Fibroblast of upper back skin (primary cell): ENCODE measurements around the gene HNF4A.

Experiments
- DNase-seq: peaks from one replicate; pipeline ENCODE4 v3.0.0-alpha.2; 2013

Gene HNF4A

GRCh38 chr20:44392776-44393607 lies 37.5 kb downstream of the HNF4A start:
- no peak for DNase-seq

- no peak for DNase-seq
Observed at GRCh38 chr20:44393608-44394451, 38.3 kb downstream of the HNF4A start.

GRCh38 chr20:44394452-44394701 lies 38.9 kb downstream of the HNF4A start:
- DNase-seq = no peak

DNA sequence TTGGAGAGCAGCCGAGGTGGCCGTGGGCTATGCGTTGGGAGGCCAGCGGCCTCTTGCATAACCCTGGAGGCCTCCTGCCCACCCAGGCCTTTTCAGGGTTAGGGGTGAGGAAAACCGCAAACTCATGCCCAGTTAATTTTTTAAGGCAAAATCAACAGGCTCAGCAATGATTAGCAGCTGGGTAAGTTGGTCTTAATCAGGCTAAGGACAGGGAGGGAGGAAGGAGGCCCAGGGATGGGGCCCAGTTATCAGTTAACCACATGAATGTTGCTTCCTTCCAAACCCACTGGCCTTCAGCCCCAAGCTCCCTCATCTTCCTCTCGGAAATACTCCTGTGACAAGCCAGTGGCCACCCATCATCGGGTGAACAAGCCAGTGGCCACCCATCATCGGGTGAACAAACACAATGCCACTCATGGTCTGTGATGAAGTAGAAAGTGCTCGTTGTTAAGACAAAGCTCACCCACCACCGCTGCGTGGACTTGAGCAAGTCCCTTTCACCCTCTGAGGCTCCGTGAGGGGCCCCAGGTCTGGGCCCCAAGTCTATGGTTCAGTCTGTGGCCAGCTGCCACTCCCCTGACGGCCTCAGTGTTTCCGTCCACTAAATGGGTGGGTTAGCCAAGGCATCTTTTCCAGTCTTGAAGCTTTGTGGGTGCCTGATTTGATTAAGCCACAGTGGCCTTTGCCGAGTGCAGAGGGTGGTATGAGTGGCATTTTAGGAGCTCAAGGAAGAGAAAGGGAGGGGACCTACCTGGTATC lies 39.4 kb downstream of the HNF4A start:
- DNase-seq = no peak

DNA sequence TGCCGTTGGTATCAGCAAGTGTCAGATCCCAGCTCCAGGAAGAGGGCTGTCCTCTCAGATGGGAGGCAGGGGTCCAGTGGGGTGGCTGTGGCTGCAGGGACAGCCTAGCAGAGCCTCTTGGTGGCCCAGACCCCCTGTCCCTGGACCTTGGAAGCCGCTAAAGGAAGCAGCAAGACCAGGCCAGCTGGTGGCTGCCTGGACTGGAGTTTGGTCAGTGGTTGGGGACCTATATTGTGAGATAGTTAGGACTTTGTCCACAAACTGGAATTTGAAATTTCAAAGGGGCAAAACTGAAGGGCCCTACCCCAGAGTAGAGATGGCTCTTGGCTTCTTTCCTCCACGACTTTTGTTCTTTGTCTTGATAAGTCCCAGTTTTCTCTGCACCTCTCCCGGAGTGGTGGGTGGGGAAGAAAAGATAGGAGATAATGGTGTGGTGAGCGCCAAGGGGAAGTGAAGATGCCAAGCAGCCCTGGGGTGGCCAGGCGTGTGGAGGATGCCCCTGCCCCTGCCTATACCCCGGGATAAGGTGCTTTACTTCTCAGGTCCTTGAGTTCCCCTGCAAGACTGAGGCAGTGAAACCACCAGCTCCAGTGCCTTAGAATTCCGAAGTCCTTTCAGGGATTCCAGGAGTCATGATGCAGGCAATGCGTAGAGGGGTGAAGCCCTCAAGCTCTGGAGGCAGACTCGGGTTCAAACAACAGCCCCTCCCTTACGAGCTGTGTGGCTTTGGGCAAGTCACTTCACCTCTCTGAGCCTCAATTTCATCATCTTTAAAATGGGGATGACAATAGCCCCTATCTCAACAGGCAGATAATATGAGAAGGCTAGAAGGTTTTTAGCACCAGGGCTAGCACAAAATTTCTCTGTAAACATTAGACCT lies 40.2 kb downstream of the HNF4A start:
- no peak for DNase-seq

GRCh38 chr20:44396369-44397130 lies 41.1 kb downstream of the HNF4A start:
- no peak for DNase-seq

- peak; percentile 70 for DNase-seq
Observed at GRCh38 chr20:44398335-44398734, 42.8 kb downstream of the HNF4A start.

DNA sequence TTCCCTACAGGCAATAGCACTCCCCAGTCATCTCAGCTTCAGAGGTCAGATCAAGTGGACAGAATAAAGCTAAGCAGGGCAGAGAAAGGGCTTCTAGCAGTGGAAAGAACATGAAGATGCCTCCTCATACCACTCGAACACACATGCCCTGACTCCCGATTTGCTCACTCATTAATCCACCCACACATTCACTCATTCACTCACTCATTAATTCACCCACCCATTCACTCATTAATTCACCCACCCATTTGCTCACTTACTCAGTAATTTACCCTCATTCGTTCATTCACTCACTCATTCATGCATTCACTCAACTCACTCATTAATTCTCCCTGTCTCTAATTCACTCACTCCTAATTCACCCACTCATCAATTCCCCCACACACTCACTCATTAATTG lies 43.9 kb downstream of the HNF4A start:
- no peak for DNase-seq

- no peak for DNase-seq
Observed at GRCh38 chr20:44400671-44400969, 45.1 kb downstream of the HNF4A start.

DNA sequence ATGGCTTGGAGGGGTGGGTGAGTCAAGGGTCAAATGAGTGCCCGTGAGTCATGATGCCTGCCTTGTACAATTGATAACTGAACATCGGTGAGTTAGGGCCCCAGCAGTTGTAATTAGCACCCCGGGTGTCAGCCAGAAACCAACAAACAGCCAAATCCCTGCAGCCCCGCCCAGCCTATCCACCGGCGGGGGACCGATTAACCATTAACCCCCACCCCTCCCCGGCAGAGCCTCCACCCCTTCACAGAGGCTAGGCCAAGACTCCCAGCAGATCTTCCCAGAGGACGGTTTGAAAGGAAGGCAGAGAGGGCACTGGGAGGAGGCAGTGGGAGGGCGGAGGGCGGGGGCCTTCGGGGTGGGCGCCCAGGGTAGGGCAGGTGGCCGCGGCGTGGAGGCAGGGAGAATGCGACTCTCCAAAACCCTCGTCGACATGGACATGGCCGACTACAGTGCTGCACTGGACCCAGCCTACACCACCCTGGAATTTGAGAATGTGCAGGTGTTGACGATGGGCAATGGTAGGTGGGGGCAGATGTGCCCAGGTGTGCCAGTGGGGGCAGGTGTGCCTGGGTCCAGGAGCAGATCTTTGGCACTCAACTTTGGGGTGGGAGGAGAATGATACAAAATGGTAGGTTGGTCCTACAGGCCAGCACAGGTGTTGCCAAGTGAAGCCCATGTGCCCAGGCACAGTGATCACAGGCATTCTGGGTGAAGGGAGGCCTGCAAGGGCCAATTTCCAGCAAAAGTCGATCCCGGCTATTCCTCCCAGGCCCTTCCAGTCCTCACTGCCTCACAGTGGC lies 45.7 kb downstream of the HNF4A start:
- DNase-seq = no peak

DNA sequence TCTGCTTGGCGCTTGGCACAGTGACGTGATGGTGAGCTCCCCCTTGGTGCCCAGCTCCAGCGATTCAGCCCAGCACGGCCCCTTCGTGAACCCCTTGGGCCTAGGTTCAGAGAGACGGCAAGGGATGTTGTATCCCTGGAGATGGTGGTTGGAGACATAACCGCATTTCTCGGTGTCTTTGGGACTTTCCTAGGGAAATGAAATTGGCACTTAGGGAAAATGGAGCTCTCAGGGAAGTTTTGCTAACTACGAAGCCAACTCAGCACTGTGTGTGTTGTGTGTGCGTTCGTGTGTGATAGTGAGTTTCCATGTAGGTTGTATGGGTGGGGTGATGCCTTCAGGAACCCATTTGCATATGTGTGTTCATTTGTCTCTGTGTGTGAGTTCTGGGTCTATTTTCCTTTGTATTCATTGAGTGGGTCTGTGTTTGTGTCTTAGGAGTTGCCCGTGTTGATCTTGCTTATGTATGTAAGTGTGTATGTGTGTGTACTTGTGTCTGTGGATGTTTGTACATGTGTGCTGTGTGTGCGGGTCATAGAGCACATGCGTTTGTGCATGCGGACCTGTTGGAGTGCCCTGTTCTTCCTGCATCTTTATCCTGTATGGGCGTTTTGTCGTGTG lies 46.4 kb downstream of the HNF4A start:
- no peak for DNase-seq

GRCh38 chr20:44402391-44403193 lies 47.1 kb downstream of the HNF4A start:
- DNase-seq = no peak

GRCh38 chr20:44403194-44404112 lies 48.0 kb downstream of the HNF4A start:
- no peak for DNase-seq

GRCh38 chr20:44404204-44405181 lies 49.0 kb downstream of the HNF4A start:
- DNase-seq = no peak

GRCh38 chr20:44405257-44405656 lies 49.8 kb downstream of the HNF4A start:
- DNase-seq = peak; percentile 11

DNA sequence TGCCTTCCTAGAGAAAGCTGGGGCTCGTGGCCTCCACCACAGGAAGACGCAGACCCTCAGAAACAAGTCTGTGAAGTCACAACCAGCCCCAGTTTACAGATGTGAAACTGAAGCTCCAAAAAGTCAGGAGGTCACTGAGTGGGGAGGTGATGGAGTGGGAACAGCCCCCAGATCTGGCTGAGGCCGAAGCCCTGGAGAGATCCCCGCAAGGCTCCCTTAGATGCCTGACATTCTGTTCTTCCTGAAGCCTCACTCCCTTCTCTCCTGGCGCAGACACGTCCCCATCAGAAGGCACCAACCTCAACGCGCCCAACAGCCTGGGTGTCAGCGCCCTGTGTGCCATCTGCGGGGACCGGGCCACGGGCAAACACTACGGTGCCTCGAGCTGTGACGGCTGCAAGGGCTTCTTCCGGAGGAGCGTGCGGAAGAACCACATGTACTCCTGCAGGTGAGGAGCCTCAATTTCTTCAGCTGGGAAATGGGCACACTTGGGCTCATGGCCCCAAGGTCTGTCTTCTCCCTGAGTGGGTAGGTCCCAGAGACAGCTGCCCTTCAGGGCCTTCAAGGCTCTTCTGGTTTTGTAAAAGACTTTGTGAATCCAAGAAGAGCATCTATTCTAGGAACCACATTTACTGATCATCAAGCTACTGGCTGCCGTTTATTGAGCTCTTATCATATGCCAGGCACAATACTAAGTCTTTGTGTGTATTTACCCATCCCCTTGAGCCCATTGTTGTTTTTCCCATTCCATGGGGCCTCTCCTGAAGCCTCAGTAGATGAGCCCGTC lies 50.5 kb downstream of the HNF4A start:
- no peak for DNase-seq
